ENCODE results near the gene ZBED2. TPM values are rescaled to one million over a fixed set of nuclear protein-coding genes. Genes with fewer than 3 reads are reported as not detected.

ZBED2 gene
- total and polyA plus RNA-seq, 2 donors (not counting 3 experiments of a cell fraction or from before 2014, with no cell fraction given) = not detected

DNA sequence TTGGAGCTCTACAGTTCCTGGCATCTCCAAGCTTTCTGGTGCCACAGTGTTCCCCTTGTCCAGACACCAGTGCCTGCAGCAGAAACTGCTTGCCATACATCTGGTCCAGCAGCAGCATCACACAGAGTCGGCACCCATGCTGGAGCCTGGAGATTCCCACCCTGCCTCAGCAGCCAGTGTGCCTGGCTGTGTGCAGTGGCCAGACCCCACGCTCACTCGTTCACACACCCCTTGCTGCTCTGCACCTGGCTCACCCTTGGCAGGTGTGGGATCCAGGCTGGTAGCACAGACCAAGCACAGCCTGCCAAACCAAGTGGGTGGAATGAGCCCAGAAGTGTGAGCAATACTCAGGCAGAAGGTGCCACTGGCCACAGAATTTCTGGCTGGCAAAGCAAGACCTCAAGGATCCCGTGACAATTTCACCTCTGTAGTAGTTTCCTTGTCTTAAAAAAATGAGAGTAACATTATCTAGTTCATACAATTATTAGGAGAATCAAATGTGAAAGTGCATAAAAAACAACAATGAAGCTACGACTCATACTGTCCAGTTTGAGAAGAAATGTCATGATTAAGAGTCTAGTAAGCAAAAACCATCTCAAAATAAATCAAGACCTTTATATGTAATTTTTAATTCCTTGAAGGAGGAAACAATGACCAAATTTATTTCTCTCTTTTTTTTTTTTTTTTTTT is 22.9 kb upstream of the ZBED2 start:
- no peak for FAIRE-seq
- no peaks in the 10 kb centered on the region for H3K9me3 ChIP-seq (replicated peaks; ENCODE audit: control insufficient read depth, insufficient read depth, low read length)
- H3K27ac ChIP-seq (ENCODE audit: insufficient read depth, low read depth, low read length) = no peak overlapping the region
- DNase-seq (ENCODE audit: low read depth, low spot score) = no peak
- H3K79me2 ChIP-seq (ENCODE audit: control insufficient read depth, insufficient read depth, low read length) = no peaks in the 10 kb centered on the region
- BruUV-seq (replicated peaks) = no TSS peak
- no peaks in the 10 kb centered on the region for H4K20me1 ChIP-seq (replicated peaks; ENCODE audit: control insufficient read depth, extremely low read depth, insufficient read depth, low read length)
- POLR2A ChIA-PET = no interaction called here
- CTCF ChIA-PET = no interaction called here
- H2AFZ ChIP-seq (ENCODE audit: low read depth, low read length) = no peak overlapping the region
- no peak overlapping the region for H3K9ac ChIP-seq (replicated peaks; ENCODE audit: extremely low read depth, insufficient read depth, low read length)
- no peaks in the 10 kb centered on the region for H3K4me1 ChIP-seq (ENCODE audit: control insufficient read depth, extremely low read depth, insufficient read depth, low read length)
- TF ChIP-seq MYC (IDR thresholded peaks at IDR 0.05; ENCODE audit: low read depth, low read length) (no peak), POLR2AphosphoS5 (IDR thresholded peaks at IDR 0.05; ENCODE audit: insufficient read depth, low read depth, low read length) (no peak), JUN (IDR thresholded peaks at IDR 0.05; ENCODE audit: borderline replicate concordance, insufficient read depth, insufficient read length, low read depth) (no peak), GATA2 (IDR thresholded peaks at IDR 0.05; ENCODE audit: insufficient read depth, insufficient read length, low read depth, low read length) (no peak), CTCF (IDR thresholded peaks at IDR 0.05; ENCODE audit: extremely low read depth in 1 of 2, insufficient read depth in 1 of 2, low read depth in 1 of 2, low read length in 2 of 2) (no peak), EZH2 (IDR thresholded peaks at IDR 0.05; ENCODE audit: borderline replicate concordance, low read depth, low read length, severe bottlenecking) (no peak), POLR2A (IDR thresholded peaks at IDR 0.05; ENCODE audit: low read depth, low read length) (no peak), FOS (IDR thresholded peaks at IDR 0.05; ENCODE audit: borderline replicate concordance, insufficient read depth, low read length) (no peak)
- TF ChIP-seq, protein P1, sequence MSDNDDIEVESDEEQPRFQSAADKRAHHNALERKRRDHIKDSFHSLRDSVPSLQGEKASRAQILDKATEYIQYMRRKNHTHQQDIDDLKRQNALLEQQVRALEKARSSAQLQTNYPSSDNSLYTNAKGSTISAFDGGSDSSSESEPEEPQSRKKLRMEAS (IDR thresholded peaks at IDR 0.05; ENCODE audit: insufficient read depth, insufficient read length) = no peak
- dilution Hi-C loops (cut with MboI; ENCODE audit: extremely low pct_ligation_motif_present, low sequenced_read_pairs) = no loop called here
- intact Hi-C loops (cut with micrococcal nuclease) = no loop called here
- no peaks in the 10 kb centered on the region for H3K9me1 ChIP-seq (replicated peaks; ENCODE audit: control insufficient read depth, extremely low read depth, insufficient read depth, low read length)
- H3K36me3 ChIP-seq (ENCODE audit: control insufficient read depth in 2 of 2, extremely low read depth in 1 of 2, insufficient read depth in 2 of 2, low read length in 2 of 2) = no peaks in the 10 kb centered on the region
- H3K27me3 ChIP-seq (ENCODE audit: control insufficient read depth in 2 of 2, insufficient read depth in 2 of 2, low read length in 2 of 2) = peaks cover 3 to 7% of the 10 kb centered on the region in 2 experiments
- no peak overlapping the region for H3K4me2 ChIP-seq (ENCODE audit: insufficient read depth, low read length)
- no peak overlapping the region for H3K4me3 ChIP-seq (replicated peaks in 1 of 3; ENCODE audit: insufficient read depth in 1 of 3, low read depth in 1 of 3, low read length in 3 of 3)

All from endothelial cell of umbilical vein (primary cell).